Activated naive CD4-positive, alpha-beta T cell treated with anti-CD3 and anti-CD28 coated beads, Interleukin-2, amount 50 U/mL, for 16 hours (primary cell): ENCODE measurements around the gene SYF2.
"Not testable (repeated sequence)": the region's sequence is repeated elsewhere in the genome, so short reads cannot be mapped to it uniquely, and the experiment has no call there.

Experiments
- DNase-seq: peaks from one replicate; pipeline ENCODE4 v3.0.0-alpha.2; 2020

Gene SYF2

DNA sequence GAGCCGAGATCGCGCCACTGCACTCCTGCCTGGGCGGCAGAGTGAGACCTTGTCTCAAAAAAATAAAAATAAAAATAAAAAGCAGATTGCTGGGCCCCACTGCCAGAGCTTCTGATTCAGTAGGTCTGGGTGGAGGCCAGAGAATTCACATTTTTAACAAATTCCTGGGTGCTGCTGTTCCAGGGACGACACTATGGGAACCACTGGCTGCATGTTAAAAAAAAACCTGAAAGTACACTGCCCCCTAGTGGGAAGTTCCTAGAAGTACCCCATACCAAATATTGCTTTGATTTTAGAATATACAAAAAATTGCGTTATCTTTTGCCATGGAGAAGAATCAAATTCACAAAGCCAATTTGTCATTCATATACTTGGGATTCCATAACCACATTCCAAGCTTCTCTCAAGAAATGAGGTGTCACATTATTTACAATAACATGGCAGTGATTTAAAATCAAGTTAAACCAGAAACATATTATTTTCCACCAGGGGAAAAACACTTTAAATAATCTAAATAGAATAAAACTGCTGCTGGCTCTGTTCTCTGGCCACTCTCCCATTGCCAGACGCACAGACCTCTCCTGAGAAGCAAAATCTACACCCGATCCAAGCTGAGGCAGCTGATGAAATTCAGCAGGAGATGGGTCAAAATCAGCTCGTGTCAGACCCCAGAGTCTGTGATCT, 27.4 kb downstream of the SYF2 start:
- DNase-seq, result no peak

DNA sequence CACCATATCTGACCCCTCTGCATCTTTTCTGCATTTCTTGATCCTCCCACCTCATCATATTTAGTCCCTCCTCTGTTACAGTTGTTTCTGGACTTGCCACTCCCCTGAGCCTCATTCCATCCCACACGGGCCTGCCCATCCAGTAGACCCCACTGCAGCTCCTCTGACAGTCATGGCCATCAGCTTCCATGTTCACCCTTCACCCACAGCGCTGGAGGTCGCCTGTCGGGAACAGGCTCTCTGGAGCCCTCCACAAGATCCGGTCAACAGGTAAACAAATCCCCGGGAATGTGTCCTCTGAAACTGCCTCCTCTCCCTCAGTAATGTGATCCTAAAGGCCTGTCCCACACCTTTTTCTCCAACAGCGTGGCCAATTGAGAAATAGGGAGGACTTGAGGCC, 31.3 kb downstream of the SYF2 start:
- DNase-seq, result no peak

DNA sequence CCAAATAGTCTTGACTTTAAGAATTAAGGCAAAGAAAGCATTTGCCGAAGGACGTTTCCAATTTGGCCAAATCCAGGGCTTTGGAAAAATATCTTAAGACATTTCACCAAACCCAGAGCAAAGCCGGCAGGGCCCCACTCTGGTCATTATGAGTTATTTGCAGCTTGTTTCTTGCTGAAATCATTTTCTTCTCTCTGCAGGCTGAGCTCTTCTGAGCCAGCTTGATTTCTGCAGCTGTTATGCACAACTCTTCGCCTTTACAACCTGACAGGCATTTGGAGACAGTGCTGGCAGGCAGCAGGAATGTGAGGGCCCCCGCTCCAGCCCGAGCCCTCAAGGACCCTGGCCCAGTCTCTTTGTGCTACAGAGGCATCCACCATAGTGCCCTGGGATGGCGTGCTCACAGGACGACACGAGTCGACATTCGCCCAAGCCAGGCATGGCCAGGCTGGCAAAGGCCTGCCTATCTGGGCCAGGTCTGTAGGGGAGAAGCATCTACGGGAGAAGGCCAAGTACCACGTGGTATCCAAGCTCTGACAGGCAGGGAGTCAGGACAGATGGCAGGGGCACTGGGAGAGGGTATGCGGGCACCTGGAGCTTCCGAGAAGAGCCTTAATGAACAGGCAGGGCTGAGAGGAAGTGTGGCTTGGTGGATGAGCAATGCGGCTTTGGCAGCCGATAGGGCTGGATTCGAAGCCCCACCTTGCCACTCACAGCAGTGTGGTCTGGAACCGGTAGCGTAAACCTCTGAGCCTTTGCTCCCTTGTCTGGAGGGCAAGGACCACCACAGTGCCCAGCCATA, 32.3 kb downstream of the SYF2 start:
- DNase-seq, result no peak

DNA sequence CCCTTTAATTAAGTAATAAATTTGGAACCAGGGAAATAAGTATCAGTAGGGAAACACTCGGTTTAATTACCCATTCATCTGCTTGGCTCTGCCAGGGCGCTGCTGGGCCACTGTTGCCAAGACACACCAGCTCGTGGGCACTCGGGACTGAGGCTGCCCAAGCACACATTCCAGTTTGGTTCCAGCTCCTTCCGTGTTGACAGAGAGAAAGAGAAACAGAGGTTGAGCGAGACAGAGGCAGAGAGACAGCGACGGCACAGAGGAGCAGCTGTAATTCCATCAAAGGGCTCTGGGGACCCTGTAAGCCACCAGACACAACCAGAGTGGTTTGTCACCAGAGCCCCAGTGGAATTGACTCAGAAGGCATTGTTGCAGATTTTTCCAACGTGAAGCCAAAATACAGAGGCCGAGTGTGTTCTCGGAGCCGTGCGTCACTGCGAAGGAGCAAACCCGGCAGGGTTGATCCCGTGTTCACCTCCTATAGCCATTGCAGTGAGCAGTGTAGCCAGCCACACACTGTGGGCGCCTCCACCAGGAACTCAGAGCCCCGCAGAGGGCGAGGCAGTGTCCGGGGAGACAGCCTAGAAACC, 33.5 kb downstream of the SYF2 start:
- no peak for DNase-seq

DNA sequence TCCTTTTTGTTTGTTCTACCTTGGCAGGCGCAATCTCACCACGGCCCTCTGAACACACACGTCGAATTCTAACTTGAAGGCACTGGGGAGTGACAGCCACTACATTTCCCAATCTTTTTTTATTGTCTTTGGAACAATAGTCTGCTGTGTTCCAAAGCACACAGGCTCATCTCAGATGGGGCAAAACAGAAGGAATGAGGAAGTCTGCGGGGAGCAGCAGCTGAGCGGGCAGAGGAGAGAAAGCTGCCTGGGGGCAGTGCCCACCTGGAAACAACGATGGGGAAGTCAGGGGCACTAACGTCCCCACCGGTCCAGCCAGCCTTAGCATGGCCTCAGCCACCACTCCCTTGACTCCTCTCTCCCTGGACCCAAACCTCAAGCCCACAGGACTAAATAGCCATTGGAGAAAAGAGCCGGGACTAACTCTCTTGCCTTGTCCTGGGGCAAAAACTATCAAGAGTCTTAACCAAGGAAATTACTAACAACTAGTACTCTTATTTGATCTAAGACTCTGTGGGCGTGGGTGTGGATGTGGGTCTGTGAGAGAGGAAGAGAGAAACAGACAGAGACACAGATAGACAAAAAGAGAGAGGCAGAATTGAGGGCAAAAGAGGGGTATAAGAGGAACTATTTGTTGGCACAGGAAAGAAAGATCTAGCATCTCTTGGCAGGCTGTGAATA, 34.2 kb downstream of the SYF2 start:
- no peak for DNase-seq

DNA sequence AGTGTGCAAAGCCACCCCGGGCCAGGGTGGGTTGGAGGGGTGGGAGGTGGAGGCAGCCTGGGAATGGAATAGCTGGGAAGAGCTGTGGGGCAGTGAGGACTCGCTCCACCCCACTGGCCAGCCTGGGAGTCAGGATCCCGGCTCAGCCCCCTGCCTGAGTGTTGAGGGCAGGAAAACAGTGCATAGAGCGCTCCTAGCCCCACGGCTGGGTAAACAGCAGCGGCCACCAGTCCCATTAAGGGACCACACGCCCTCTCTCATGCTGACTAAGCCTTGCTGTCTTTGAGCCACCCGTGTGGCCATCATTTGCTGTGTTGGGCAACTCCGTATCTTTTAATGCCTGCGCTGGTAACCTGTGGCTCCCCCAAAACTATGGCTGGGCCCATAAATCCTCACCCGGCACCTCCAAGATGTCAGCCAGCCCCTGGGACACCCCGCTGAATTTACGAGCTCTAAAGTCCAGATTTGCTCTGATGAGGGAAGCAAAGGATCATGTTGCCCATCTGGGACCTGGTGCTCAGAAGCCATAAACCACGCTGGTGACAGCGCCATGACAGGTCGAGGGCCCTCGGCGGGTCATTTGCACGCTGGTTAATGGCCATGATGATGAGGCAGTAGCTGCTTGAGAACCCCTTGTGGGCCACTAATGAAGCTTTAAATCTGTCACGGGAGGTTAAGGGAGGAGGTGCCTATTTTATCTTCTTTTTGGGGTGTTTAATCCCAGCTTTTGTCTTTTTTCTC, 34.9 kb downstream of the SYF2 start:
- DNase-seq, result no peak

DNA sequence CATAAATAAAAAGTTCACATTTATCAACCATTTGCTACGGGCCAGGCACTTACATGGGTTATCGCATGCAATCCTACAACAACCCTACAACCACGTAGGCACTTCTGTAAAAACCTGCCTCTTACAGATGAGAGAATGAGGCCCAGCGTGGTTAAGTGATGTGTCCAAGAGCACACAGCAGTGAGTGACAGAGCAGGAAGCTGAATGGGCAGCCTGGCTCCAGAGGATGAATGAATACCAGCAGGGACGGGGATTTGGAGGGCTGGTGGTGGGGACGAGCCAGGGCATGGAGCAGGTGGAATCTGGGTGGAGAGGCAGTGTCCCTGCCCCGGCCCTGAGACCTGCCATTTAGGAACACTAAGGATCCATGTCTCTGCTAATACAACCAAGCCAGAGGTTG, 35.5 kb downstream of the SYF2 start:
- no peak for DNase-seq

DNA sequence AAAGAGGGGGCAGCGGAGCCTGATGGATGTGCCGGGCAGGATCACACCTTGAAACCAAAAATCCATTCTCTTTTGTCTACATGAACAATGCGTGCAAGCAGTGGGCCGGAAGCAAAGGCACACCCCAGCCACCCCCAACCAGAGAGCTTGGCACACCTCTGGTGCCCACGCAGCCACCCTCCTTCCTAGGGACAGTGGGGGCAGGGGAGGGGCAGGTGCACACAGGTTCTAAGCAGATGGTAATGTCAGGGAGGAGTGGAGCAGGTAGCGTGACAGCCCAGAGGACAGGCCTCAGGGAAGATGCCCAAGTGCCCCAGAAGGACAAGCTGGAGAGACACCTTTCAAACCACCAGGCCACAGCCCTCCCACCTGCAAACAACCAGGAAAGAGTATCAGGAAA, 36.5 kb downstream of the SYF2 start:
- no peak for DNase-seq

DNA sequence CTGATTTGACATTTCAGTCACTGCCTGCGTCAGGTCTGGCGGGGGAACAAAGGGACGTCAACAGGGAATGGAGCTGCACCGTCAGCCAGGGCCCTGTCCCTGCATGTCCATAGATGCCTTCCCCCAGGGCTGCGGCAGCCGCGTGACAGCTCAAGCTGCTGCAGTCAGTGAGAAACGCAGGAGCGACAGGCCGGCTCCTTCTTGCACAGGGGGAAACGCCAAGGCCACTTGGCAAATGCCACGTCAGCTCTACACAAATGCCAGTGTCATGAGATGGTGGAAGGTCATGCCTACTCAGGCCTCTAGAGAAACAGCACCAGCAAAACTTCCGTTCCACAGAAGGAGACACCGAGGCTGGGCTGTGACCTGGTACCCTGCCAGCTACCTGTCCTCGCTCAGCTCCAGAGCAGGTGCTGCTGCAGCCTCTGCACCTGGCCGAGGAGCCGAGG, 37.7 kb downstream of the SYF2 start:
- DNase-seq, result no peak

DNA sequence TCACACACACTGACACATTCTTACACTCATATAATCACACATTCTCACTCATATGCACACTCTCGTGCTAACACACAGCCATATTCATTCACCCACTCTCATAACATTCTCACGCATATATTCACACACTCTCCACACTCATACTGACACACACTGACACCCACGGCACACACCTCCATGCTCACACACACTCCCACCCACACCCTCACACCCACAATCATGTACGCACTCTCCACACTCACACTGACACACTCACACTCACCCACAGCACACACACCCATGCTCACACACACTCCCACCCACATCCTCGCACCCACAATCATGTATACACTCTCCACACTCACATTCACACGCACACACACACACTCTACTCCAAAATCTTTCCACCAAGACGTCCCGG, 38.2 kb downstream of the SYF2 start:
- DNase-seq, result no peak

DNA sequence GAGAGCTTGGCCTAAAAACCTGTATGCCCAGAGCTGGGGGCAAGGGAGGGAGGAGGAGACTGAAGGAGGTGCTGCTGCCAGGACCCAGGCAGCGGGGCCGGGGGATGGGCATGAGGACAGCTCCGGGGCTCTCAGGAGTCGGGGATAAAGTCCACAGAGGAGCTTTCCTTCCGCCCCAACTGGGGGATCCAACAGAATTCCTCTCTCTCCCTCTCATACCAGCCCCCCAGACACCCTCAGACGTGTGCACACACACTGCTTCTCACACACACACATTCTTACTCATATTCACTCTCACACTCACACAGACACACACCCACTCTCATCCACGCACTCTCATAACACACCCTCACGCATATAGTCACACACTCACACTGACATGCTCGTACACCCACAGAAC, 39.1 kb downstream of the SYF2 start:
- DNase-seq, result no peak

DNA sequence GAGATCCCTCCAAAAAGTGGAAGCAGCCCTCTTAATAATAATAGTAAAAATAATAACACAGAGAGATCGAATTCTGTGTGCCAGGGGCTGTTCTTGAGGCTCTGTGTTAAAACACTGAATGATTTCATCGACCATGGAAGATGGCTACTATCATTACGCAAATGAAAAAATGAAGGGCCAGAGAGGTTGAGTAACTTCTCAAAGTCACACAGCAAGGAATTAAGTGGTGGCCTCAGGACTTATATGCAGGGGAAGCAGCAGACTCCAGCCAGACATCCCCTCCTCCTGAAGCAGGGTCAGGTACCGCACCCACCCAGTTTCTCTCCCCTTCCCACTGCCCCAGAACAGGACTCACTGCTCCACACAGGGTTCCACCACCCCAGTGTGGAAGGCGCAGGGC, 40.1 kb downstream of the SYF2 start:
- no peak for DNase-seq

DNA sequence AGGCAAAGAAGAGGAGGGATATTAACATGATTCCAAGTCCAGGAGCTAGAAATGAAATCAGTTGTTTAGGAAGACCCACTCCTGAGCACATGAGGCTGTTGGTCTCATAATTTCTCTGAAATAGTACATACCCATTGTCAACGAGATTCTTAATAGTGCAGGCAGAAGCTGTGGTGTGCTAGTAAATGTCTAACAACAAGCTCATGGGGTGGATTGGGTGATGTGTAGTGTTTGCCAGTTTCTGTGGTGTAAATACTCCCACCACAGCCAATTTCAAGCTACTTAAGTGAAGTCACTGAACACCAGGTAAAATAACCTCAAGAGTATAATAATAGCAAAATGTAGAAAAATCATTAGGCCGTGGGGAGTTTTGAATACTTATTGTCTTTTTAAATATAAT, 42.0 kb downstream of the SYF2 start:
- DNase-seq, result no peak

DNA sequence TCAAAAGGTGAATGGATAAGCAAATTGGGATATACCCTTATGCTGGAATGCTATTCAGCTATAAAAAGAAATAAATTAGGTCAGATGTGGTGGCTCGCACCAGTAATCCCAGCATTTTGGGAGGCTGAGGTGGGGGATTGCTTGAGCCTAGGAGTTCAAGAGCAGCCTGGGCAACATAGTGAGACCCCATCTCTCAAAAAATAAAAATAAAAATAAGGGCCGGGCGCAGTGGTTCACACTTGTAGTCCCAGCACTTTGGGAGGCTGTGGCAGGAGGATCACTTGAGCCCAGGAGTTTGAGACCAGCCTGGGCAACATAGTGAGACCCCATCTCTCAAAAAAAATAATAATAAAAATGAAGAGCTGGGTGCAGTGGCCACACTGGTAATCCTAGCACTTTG, 44.4 kb downstream of the SYF2 start:
- DNase-seq, result not testable (repeated sequence)

DNA sequence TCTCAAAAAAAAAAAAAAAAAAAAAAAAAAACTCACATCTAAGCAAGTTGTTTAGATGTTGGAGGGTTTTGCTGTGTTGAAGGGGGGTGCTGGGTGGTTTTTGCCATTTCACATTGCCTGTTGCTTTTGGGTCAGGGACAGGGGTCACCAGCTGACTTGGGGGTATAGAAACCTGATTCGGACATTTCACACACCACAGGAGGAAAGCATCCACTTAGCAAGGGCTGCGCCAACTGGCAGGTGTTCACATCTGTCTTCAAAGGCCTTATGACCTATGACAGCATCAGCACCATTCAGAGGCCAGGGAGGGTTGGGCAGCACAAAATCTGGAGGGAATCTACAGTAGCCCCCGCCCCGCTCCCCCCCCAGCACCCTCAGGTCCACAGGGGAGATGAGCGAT, 45.2 kb downstream of the SYF2 start:
- no peak for DNase-seq

DNA sequence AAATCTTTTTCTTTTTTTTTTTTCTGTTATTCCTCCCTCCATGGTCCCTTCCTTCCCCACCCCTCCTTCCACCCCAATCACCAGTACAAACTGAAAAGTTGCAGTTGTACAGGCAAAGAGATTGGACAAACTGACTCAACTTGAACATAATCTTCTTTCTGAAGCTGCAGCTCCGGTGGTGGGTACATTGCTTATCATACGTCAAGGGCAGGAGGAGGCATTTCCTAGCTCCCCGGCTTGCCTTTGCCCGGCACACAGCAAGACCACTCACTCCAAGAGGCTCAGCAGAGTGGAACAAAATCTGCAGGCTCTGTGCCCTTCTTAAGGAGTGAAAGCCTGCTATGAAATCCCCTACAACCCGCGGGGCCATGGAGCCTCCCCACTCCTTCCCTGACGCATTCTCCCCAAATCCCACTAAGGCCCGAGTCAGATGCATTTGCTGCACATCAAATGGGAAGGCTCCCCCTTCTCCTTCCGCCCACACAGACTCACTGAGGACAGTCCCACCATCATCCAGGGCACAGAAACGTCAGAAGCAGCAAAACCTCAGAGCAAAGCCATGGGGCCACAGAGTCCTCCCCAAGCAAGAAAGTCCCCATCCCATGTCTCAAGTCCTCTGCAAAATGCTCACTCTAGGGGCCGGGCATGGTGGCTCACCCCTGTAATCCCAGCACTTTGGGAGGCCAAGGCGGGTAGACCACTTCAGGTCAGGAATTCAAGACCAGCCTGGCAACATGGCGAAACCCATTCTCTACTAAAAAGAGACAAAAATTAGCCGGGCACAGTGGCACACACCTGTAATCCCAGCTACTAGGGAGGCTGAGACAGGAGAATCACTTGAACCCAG, 45.9 kb downstream of the SYF2 start:
- no peak for DNase-seq

DNA sequence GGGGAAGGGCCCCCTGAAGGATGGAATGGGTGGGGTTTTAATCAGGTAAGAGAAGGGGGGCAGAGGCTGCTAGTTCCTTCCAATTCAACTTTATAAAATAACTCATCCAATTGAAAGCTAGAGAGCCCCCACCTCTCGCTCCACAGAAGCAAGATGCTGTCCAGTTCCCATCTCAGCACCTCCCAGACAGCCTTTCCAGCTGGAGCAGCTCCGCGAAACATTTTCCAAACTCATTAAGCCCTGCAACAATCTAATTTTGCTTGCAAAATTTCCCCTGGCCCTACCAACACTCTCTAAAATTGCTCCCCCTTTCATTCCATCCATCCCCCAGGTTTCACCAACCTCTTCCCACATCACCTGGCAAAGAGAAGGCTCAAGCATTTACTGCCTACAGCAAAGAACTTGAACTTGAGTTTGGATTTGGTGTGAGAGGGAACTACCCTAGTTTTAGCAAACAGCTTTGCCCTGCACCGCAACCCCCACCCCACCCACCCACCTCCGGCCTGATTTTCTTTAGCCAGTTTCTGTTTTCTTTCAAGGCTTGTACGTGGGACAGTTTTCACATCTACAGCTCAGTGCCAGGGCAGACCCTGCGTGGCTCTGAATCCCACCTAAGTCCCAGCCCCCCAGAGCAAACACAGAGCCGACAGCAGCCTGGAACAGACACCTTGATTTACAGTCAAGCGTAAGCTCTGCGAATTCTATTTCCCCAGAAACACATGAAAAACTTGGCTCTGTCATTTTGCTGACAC, 46.7 kb downstream of the SYF2 start:
- no peak for DNase-seq

DNA sequence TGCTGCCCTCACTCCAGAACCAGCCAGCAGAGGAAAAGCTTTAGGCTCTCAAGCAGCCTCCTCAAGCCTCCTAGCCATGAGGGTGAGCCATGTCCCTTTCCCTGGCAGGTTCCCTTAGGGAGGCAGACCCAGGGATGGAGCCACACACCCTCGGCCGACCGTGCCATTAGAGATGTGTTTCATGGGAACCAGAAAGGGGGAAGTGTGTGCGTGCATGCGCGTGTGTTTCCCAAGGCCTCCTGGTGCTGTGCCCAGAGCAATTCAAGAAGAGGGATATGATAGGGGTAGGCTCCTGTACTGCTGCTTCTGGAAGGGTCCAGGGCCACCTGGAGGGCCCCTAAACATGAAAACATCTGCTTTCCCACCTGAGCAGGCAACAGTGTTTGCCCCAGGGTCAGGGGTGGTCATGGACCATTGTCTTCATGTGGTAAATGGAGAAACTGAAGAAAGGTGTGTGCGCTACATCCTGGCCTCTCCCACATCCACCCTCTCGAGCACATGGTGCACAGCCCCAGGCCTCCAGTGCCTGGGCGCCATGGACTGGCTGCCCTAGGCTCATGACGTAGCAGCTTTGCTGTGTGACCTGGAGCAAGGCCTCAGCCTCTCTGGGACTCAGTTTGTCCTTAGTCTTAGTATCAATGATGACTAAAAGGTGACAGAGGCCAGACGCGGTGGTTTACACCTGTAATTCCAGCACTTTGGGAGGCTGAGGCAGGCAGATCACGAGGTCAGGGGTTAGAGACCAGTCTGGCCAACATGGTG, 48.1 kb downstream of the SYF2 start:
- DNase-seq, result no peak

DNA sequence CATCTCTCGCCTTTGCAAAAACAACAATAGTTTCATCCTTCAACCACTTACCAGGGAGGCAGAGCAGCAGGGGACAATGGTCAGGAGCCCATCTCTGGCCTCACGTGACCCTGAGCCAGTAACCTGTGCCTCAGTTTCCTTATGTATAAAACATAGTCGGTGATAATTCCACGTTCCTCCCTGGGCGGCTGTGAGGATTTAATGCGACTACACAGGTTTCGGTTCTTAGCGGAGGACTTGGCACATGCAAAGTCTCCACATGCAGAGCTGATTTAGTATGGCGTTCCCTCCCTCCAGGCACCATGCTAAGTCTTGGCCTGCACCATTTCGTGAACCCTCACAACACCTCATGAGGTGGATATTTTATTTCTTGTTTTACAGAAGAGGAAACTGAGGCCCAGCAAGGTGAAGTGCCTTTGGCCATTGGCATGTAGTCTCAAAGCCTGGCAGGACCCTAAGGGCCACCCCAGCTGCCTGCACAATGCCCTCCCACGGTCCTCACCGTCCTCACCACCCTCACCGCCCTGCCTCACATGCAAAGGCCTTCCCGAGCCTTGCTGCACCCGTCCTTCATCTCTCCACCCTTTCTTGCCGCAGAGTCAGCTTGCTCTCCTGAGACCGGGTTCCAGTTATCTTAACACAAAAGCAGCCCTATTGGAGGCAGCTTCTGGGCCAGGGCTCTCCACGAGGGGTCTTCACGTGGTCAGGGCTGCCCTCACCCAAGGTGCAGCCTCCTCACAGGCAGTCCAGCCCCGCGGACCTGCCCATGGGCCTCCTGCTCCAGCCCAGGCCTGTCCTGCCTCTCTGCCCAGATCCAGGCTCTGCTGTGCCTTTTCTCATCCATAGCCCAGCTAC, 48.9 kb downstream of the SYF2 start:
- no peak for DNase-seq
